Muscle layer of colon (tissue), 2 donors: ENCODE measurements around the gene DCAF7.
A peak's percentile ranks its signal among the peaks of the same experiment; 100 is the strongest.

Source experiments
- H3K27ac ChIP-seq: one replicate; pipeline ENCODE4 v1.7.0; 2013; ENCODE audit warnings: low read depth, mild to moderate bottlenecking, low read length, moderate library complexity
- H3K27me3 ChIP-seq, 2 donors: one replicate each; pipeline ENCODE4 v1.7.0; 2013; ENCODE audit warnings: low read length in 2 of 2, mild to moderate bottlenecking in 2 of 2; ENCODE audit not compliant: insufficient read depth in 2 of 2, control insufficient read depth in 1 of 2
- H3K36me3 ChIP-seq: one replicate; pipeline ENCODE4 v1.7.0; 2013; ENCODE audit warnings: mild to moderate bottlenecking, low read length; ENCODE audit not compliant: insufficient read depth
- H3K4me1 ChIP-seq: one replicate; pipeline ENCODE4 v1.7.0; 2013; ENCODE audit warnings: mild to moderate bottlenecking, low read length; ENCODE audit not compliant: insufficient read depth
- H3K4me3 ChIP-seq, 2 donors: one replicate each; pipeline ENCODE4 v1.7.0; 2013; ENCODE audit warnings: low read length in 2 of 2, low read depth in 1 of 2, mild to moderate bottlenecking in 1 of 2, moderate library complexity in 1 of 2
- H3K9ac ChIP-seq: one replicate; pipeline ENCODE4 v1.7.0; 2013; ENCODE audit warnings: low read length
- H3K9me3 ChIP-seq: one replicate; pipeline ENCODE4 v1.7.0; 2013; ENCODE audit warnings: mild to moderate bottlenecking, low read length
- donor health status: abdominal sarcoma.
- donor health status: Adenocarcinoma of cecum.

Gene DCAF7

GRCh38 chr17:63538693-63539595, 11.3 kb upstream of the DCAF7 start:
- Histone ChIP-seq H3K36me3 (no peaks in the 10 kb centered on the region), H3K27ac (no peak overlapping the region), H3K4me1 (no peaks in the 10 kb centered on the region), H3K27me3 (peaks cover 14 to 26% of the 10 kb centered on the region in 2 donors), H3K4me3 (no peak overlapping the region), H3K9ac (no peak overlapping the region), H3K9me3 (no peaks in the 10 kb centered on the region)

GRCh38 chr17:63540590-63540989, 9.7 kb upstream of the DCAF7 start:
- H3K27ac ChIP-seq: no peak overlapping the region

GRCh38 chr17:63542218-63542545, 8.1 kb upstream of the DCAF7 start:
- Histone ChIP-seq H3K9ac (no peak overlapping the region), H3K4me1 (no peaks in the 10 kb centered on the region), H3K9me3 (no peaks in the 10 kb centered on the region), H3K4me3 (no peak overlapping the region), H3K27me3 (peaks cover 14 to 22% of the 10 kb centered on the region in 2 donors), H3K36me3 (no peaks in the 10 kb centered on the region), H3K27ac (no peak overlapping the region)

More at GRCh38 chr17:63540590-63540989, 9.7 kb upstream of the DCAF7 start:
- Histone ChIP-seq H3K27me3 (peaks cover 14 to 26% of the 10 kb centered on the region in 2 donors), H3K4me3 (no peak overlapping the region), H3K36me3 (no peaks in the 10 kb centered on the region), H3K9me3 (no peaks in the 10 kb centered on the region), H3K9ac (no peak overlapping the region), H3K4me1 (no peaks in the 10 kb centered on the region)

- no peaks in the 10 kb centered on the region for H3K9me3 ChIP-seq
- no peak overlapping the region for H3K9ac ChIP-seq
- H3K4me3 ChIP-seq: no peak overlapping the region
- H3K36me3 ChIP-seq: no peaks in the 10 kb centered on the region
- H3K4me1 ChIP-seq: no peaks in the 10 kb centered on the region
- peaks cover 11 to 15% of the 10 kb centered on the region in 2 donors for H3K27me3 ChIP-seq
- H3K27ac ChIP-seq: no peak overlapping the region
Observed at GRCh38 chr17:63542942-63543821, 7.1 kb upstream of the DCAF7 start.

GRCh38 chr17:63543822-63544420, 6.4 kb upstream of the DCAF7 start:
- no peak overlapping the region for H3K9ac ChIP-seq

GRCh38 chr17:63544467-63545301, 5.6 kb upstream of the DCAF7 start:
- no peak overlapping the region for H3K27ac ChIP-seq
- H3K36me3 ChIP-seq: no peaks in the 10 kb centered on the region
- no peak overlapping the region for H3K4me3 ChIP-seq
- peaks cover 0 to under 1% of the 10 kb centered on the region in 2 donors for H3K27me3 ChIP-seq
- H3K9ac ChIP-seq: no peak overlapping the region
- no peaks in the 10 kb centered on the region for H3K9me3 ChIP-seq
- H3K4me1 ChIP-seq: peaks cover 7% of the 10 kb centered on the region

More at GRCh38 chr17:63543822-63544420, 6.4 kb upstream of the DCAF7 start:
- no peak overlapping the region for H3K27ac ChIP-seq
- no peaks in the 10 kb centered on the region for H3K9me3 ChIP-seq
- H3K27me3 ChIP-seq: peaks cover 4 to 8% of the 10 kb centered on the region in 2 donors
- H3K36me3 ChIP-seq: no peaks in the 10 kb centered on the region
- no peak overlapping the region for H3K4me3 ChIP-seq
- no peaks in the 10 kb centered on the region for H3K4me1 ChIP-seq

GRCh38 chr17:63546308-63547082, 3.8 kb upstream of the DCAF7 start:
- Histone ChIP-seq H3K27me3 (no peaks in the 10 kb centered on the region), H3K36me3 (no peaks in the 10 kb centered on the region), H3K4me3 (no peak overlapping the region), H3K4me1 (peaks cover 8% of the 10 kb centered on the region), H3K9me3 (no peaks in the 10 kb centered on the region), H3K9ac (no peak overlapping the region), H3K27ac (no peak overlapping the region)

- Histone ChIP-seq H3K27ac (no peak overlapping the region), H3K36me3 (no peaks in the 10 kb centered on the region), H3K4me3 (no peak overlapping the region), H3K4me1 (peaks cover 11% of the 10 kb centered on the region), H3K9me3 (no peaks in the 10 kb centered on the region), H3K9ac (no peak overlapping the region), H3K27me3 (no peaks in the 10 kb centered on the region)
Observed at GRCh38 chr17:63547083-63547523, 3.2 kb upstream of the DCAF7 start.

- Histone ChIP-seq H3K27ac (peak overlapping the region; percentile 80), H3K9me3 (no peaks in the 10 kb centered on the region), H3K27me3 (no peaks in the 10 kb centered on the region), H3K4me1 (peaks cover 30% of the 10 kb centered on the region), H3K9ac (peak overlapping the region; percentile 61), H3K36me3 (no peaks in the 10 kb centered on the region), H3K4me3 (peak overlapping the region; percentile 18 to 87)
Observed at GRCh38 chr17:63549289-63549945, 860 bp upstream of the DCAF7 start.
